Right lobe of liver (tissue), 4 donors: ENCODE measurements around the gene HPSE2.

Source experiments
- POLR2A ChIP-seq: fragments of 450-650 bp; IDR thresholded peaks from one replicate; pipeline ENCODE4 v1.6.1; 2017; ENCODE audit warnings: antibody characterized with exemption, mild to moderate bottlenecking
- TF ChIP-seq, protein P1 (sequence below), 4 donors: fragments of 200-600 bp in 3 of 4; fragments of 450-650 bp in 1 of 4; IDR thresholded peaks; one replicate each; pipeline versions ENCODE4 v1.5.1 to v1.8.0; 2016 to 2022; ENCODE audit warnings: antibody characterized with exemption in 4 of 4, mild to moderate bottlenecking in 2 of 4
- donor health status: DM: no; HTN: no; CAD: no.
- donor health status: DM: no; HTN: no; CAD: no.
- donor health status: DM: no; HTN: yes; CAD: no.

DNA sequence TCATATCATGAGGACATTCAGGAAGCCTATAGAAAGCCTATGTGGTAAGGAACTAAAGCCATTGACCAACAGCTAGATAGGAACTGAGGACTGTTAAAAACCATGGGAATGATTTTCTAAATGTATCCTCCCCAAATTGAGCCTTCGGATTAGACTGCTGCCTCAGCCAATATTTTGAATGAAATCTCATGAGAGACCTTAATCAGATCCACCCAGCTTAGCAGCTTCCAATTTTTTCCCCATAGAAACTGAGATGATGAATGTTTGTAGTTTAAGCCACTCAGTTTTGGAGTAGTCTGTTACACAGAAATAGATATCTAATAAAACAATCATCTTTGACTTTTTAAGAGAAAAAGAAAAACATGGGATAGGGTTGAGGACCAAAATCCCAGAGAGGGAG lies 292.0 kb downstream of the HPSE2 start:
- TF ChIP-seq POLR2A: no peak
- TF ChIP-seq, protein P1, sequence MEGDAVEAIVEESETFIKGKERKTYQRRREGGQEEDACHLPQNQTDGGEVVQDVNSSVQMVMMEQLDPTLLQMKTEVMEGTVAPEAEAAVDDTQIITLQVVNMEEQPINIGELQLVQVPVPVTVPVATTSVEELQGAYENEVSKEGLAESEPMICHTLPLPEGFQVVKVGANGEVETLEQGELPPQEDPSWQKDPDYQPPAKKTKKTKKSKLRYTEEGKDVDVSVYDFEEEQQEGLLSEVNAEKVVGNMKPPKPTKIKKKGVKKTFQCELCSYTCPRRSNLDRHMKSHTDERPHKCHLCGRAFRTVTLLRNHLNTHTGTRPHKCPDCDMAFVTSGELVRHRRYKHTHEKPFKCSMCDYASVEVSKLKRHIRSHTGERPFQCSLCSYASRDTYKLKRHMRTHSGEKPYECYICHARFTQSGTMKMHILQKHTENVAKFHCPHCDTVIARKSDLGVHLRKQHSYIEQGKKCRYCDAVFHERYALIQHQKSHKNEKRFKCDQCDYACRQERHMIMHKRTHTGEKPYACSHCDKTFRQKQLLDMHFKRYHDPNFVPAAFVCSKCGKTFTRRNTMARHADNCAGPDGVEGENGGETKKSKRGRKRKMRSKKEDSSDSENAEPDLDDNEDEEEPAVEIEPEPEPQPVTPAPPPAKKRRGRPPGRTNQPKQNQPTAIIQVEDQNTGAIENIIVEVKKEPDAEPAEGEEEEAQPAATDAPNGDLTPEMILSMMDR (IDR thresholded peaks at IDR 0.05): no peak
